Measurements from ENCODE around the gene DBT.

DNA sequence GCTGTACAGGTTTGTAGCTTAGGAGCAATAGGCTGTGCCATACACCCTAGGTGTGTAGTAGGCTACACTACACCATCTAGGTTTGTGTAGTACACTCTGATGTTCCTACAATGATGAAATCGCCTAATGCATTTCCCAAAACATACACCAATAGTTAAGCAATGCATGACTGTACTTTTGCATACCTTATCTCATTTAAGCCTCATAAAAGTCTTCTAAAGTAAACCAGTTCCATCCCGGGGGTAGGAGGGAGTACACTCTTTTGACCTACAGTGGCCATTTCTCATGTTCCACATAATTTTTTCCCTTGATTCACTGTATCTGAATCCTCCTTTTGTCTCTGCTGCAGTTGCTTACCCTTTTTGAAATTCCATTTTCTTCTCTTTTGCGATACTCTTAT lies 104.5 kb downstream of the DBT start:
- TF ChIP-seq CTCF (IDR thresholded peaks at IDR 0.05): no peak
- TF ChIP-seq POLR2A (IDR thresholded peaks at IDR 0.05): no peak
- no peak for TF ChIP-seq EP300 (IDR thresholded peaks at IDR 0.05)

Measured in tibial nerve (tissue), 4 donors.